HAP-1 (cell line): Measurements from ENCODE around the gene EFNA1.
"Not testable (repeated sequence)": the region's sequence is repeated elsewhere in the genome, so short reads cannot be mapped to it uniquely, and the experiment has no call there.

ENCODE experiments used
- DNase-seq, 2 experiments: peaks; one replicate each; pipeline ENCODE4 v3.0.0-alpha.2; 2016 to 2020; ENCODE audit warnings: low spot score in 2 of 2
- H3K27me3 ChIP-seq: fragments of 250-450 bp; sonication (Bioruptor Pico); 2 replicates; pipeline ENCODE4 v1.5.1; 2020; ENCODE audit warnings: low read depth, mild to moderate bottlenecking, moderate library complexity
- H3K36me3 ChIP-seq: fragments of 250-450 bp; sonication (Bioruptor Pico); replicated peaks from 2 replicates; pipeline ENCODE4 v1.5.1; 2020; ENCODE audit warnings: mild to moderate bottlenecking
- H3K4me1 ChIP-seq: fragments of 250-450 bp; sonication (Bioruptor Pico); 2 replicates; pipeline ENCODE4 v1.5.1; 2020; ENCODE audit warnings: mild to moderate bottlenecking
- H3K4me3 ChIP-seq: fragments of 250-450 bp; sonication (Bioruptor Pico); 2 replicates; pipeline ENCODE4 v1.5.1; 2020; ENCODE audit warnings: mild to moderate bottlenecking, moderate library complexity
- H3K9me3 ChIP-seq: fragments of 250-450 bp; sonication (Bioruptor Pico); 2 replicates; pipeline ENCODE4 v1.5.1; 2020; ENCODE audit warnings: mild to moderate bottlenecking, moderate library complexity
- in situ Hi-C: fragments of 300-500 bp; cut with MboI; formaldehyde crosslinking; loops from 3 replicates; pipeline ENCODE4 v1.14.3; 2020; ENCODE audit warnings: low sequenced_read_pairs, inconsistent platforms, mixed read lengths

EFNA1 gene

GRCh38 chr1:155134322-155134721 lies 6.6 kb downstream of the EFNA1 start:
- Histone ChIP-seq H3K4me3 (no peak overlapping the region), H3K27me3 (no peaks in the 10 kb centered on the region), H3K9me3 (no peaks in the 10 kb centered on the region), H3K36me3 (peaks cover 28% of the 10 kb centered on the region), H3K4me1 (peaks cover 20% of the 10 kb centered on the region)
- DNase-seq, result no peak
- in situ Hi-C loops, result no loop called here

- peaks cover 28% of the 10 kb centered on the region for H3K36me3 ChIP-seq
Measured at GRCh38 chr1:155134880-155135414, 7.3 kb downstream of the EFNA1 start.

GRCh38 chr1:155135415-155136028 lies 7.8 kb downstream of the EFNA1 start, which contains the start of gene SLC50A1:
Gene SLC50A1, plus strand, starts transcription at chr1:155135852. Its CDS starts 60 bp downstream, at chr1:155135912.
- DNase-seq, result peak; percentile 87 to 97
- Histone ChIP-seq H3K36me3 (peaks cover 28% of the 10 kb centered on the region), H3K27me3 (no peaks in the 10 kb centered on the region), H3K9me3 (no peaks in the 10 kb centered on the region), H3K4me3 (peak within 1 kb of the TSS; percentile 65), H3K4me1 (peaks cover 12% of the 10 kb centered on the region)
- in situ Hi-C loops, result no loop called here

More at GRCh38 chr1:155134880-155135414, 7.3 kb downstream of the EFNA1 start:
- H3K27me3 ChIP-seq, result no peaks in the 10 kb centered on the region
- H3K4me1 ChIP-seq, result peaks cover 15% of the 10 kb centered on the region
- no peaks in the 10 kb centered on the region for H3K9me3 ChIP-seq
- H3K4me3 ChIP-seq, result peak overlapping the region; percentile 65
- in situ Hi-C loops, result no loop called here
- DNase-seq, result peak; percentile 63 to 80

GRCh38 chr1:155136748-155137147 lies 9.1 kb downstream of the EFNA1 start:
- Histone ChIP-seq H3K27me3 (no peaks in the 10 kb centered on the region), H3K9me3 (no peaks in the 10 kb centered on the region), H3K36me3 (peaks cover 24% of the 10 kb centered on the region), H3K4me3 (peak overlapping the region; percentile 65), H3K4me1 (peaks cover 15% of the 10 kb centered on the region)
- in situ Hi-C loops, result no loop called here
- DNase-seq, result no peak

GRCh38 chr1:155137154-155137949 lies 9.7 kb downstream of the EFNA1 start:
- DNase-seq, result no peak
- Histone ChIP-seq H3K4me1 (peaks cover 15% of the 10 kb centered on the region), H3K36me3 (peaks cover 18% of the 10 kb centered on the region), H3K27me3 (no peaks in the 10 kb centered on the region), H3K4me3 (peak overlapping the region; percentile 65; the same call in 1 of the 2 replicates), H3K9me3 (no peaks in the 10 kb centered on the region)
- in situ Hi-C loops, result no loop called here

GRCh38 chr1:155139895-155140629 lies 12.4 kb downstream of the EFNA1 start, which contains the start of gene DPM3:
Gene DPM3, minus strand, starts transcription at chr1:155140531. Its CDS starts 291 bp downstream, at chr1:155140240.
- in situ Hi-C loops, result no loop called here
- H3K27me3 ChIP-seq, result no peaks in the 10 kb centered on the region
- DNase-seq, result peak; percentile 80 to 91
- H3K4me3 ChIP-seq, result peak within 1 kb of the TSS; percentile 80
- H3K36me3 ChIP-seq, result peaks cover 14% of the 10 kb centered on the region
- no peaks in the 10 kb centered on the region for H3K9me3 ChIP-seq
- peaks cover 11% of the 10 kb centered on the region for H3K4me1 ChIP-seq

GRCh38 chr1:155140630-155140953 lies 12.9 kb downstream of the EFNA1 start:
- H3K4me3 ChIP-seq, result peak overlapping the region; percentile 80
- H3K4me1 ChIP-seq, result peaks cover 11% of the 10 kb centered on the region
- no peak for DNase-seq
- H3K27me3 ChIP-seq, result 0 out of 2 replicates have a peak, but pooled peaks cover under 1% of the 10 kb centered on the region
- H3K36me3 ChIP-seq, result peaks cover 14% of the 10 kb centered on the region
- in situ Hi-C loops, result no loop called here
- H3K9me3 ChIP-seq, result no peaks in the 10 kb centered on the region

- peaks cover 11% of the 10 kb centered on the region for H3K4me1 ChIP-seq
- 0 out of 2 replicates have a peak, but pooled peaks cover 2% of the 10 kb centered on the region for H3K27me3 ChIP-seq
- no peaks in the 10 kb centered on the region for H3K9me3 ChIP-seq
- in situ Hi-C loops, result no loop called here
- H3K4me3 ChIP-seq, result no peak overlapping the region
- H3K36me3 ChIP-seq, result peaks cover 14% of the 10 kb centered on the region
- no peak for DNase-seq
Measured at GRCh38 chr1:155141749-155142148, 14.1 kb downstream of the EFNA1 start.

- no peak for DNase-seq
- Histone ChIP-seq H3K4me1 (peaks cover 2% of the 10 kb centered on the region; the same call in 1 of the 2 replicates), H3K27me3 (0 out of 2 replicates have a peak, but pooled peaks cover 2% of the 10 kb centered on the region), H3K36me3 (no peaks in the 10 kb centered on the region), H3K4me3 (no peak overlapping the region), H3K9me3 (no peaks in the 10 kb centered on the region)
- in situ Hi-C loops, result no loop called here
Measured at GRCh38 chr1:155145491-155145890, 17.8 kb downstream of the EFNA1 start.

GRCh38 chr1:155155996-155156643 lies 28.4 kb downstream of the EFNA1 start:
- H3K36me3 ChIP-seq, H3K4me3 ChIP-seq, DNase-seq, in situ Hi-C loops, H3K9me3 ChIP-seq, H3K27me3 ChIP-seq, H3K4me1 ChIP-seq: not testable (repeated sequence)

GRCh38 chr1:155158991-155159390 lies 31.3 kb downstream of the EFNA1 start:
- Histone ChIP-seq H3K4me1 (no peaks in the 10 kb centered on the region), H3K27me3 (no peaks in the 10 kb centered on the region), H3K36me3 (no peaks in the 10 kb centered on the region), H3K4me3 (no peak overlapping the region), H3K9me3 (no peaks in the 10 kb centered on the region)
- no peak for DNase-seq
- in situ Hi-C loops, result no loop called here

GRCh38 chr1:155160128-155160527 lies 32.5 kb downstream of the EFNA1 start:
- Histone ChIP-seq H3K36me3 (no peaks in the 10 kb centered on the region), H3K4me1 (no peaks in the 10 kb centered on the region), H3K4me3 (no peak overlapping the region), H3K27me3 (no peaks in the 10 kb centered on the region), H3K9me3 (no peaks in the 10 kb centered on the region; the same call in 1 of the 2 replicates)
- DNase-seq, result no peak
- in situ Hi-C loops, result no loop called here

GRCh38 chr1:155162631-155163030 lies 35.0 kb downstream of the EFNA1 start:
- in situ Hi-C loops, H3K4me1 ChIP-seq, DNase-seq, H3K36me3 ChIP-seq, H3K27me3 ChIP-seq, H3K4me3 ChIP-seq, H3K9me3 ChIP-seq: not testable (repeated sequence)
